ENCODE results near the gene KICS2. TPM values are rescaled to one million over a fixed set of nuclear protein-coding genes. Genes with fewer than 3 reads are reported as not detected.

KICS2 gene
- total RNA-seq, 1 experiment from 2014 or later, result 8.6 TPM

GRCh38 chr12:64181430-64182291, 40.4 kb downstream of the KICS2 start:
- H3K27me3 ChIP-seq (replicated peaks; ENCODE audit: control insufficient read depth, insufficient read depth, low read length), result no peaks in the 10 kb centered on the region
- H3K36me3 ChIP-seq (ENCODE audit: control insufficient read depth, insufficient read depth, low read length), result no peaks in the 10 kb centered on the region
- Mint-ChIP-seq H3K27me3 (ENCODE audit: insufficient read depth, unreplicated experiment) (no peaks in the 10 kb centered on the region), H3K9me3 (ENCODE audit: unreplicated experiment) (no peaks in the 10 kb centered on the region), H3K4me1 (ENCODE audit: low read depth, unreplicated experiment) (peaks cover 34% of the 10 kb centered on the region), H3K36me3 (ENCODE audit: insufficient read depth, unreplicated experiment) (no peaks in the 10 kb centered on the region), H3K27ac (ENCODE audit: unreplicated experiment) (peak overlapping the region; percentile 55), H3K4me3 (ENCODE audit: unreplicated experiment) (no peak overlapping the region)
- BruUV-seq (replicated peaks), result no TSS peak
- CTCF ChIA-PET, result interaction anchor here (0.6 to 2.1 kb wide), 8 partner anchors 8 to 342 kb away, joined by 3 to 23 read pairs (median 4); partner anchors contain the start of genes KICS2 and SRGAP1
- no peak overlapping the region for H3K4me3 ChIP-seq (ENCODE audit: low read depth, low read length)
- POLR2A ChIA-PET, result interaction anchor here (0.6 kb wide), 1 partner anchor 115 kb away, joined by 3 read pairs; no protein-coding TSS in a partner anchor
- peak; percentile 59 to 67 for TF ChIP-seq CTCF (IDR thresholded peaks at IDR 0.05; ENCODE audit: insufficient read depth in 1 of 2, low read depth in 1 of 2, low read length in 1 of 2, severe bottlenecking in 1 of 2, unreplicated experiment in 1 of 2)
- intact Hi-C loops (cut with micrococcal nuclease; ENCODE audit: unreplicated experiment), result loop anchor here (1.0 to 5.0 kb wide), 4 partner anchors 8 to 342 kb away; partner anchors contain the start of gene SRGAP1
- H3K9me3 ChIP-seq, result no peaks in the 10 kb centered on the region
- peaks cover 35% of the 10 kb centered on the region for H3K4me1 ChIP-seq
- peak; percentile 53 to 58 for DNase-seq

GRCh38 chr12:64180951-64181350, 41.1 kb downstream of the KICS2 start:
- H3K4me3 Mint-ChIP-seq (ENCODE audit: unreplicated experiment), result no peak overlapping the region
- H3K27me3 ChIP-seq (replicated peaks; ENCODE audit: control insufficient read depth, insufficient read depth, low read length), result no peaks in the 10 kb centered on the region
- H3K4me3 ChIP-seq (ENCODE audit: low read depth, low read length), result no peak overlapping the region
- H3K4me1 ChIP-seq, result peaks cover 42% of the 10 kb centered on the region
- no TSS peak for BruUV-seq (replicated peaks)
- H3K9me3 Mint-ChIP-seq (ENCODE audit: unreplicated experiment), result no peaks in the 10 kb centered on the region
- CTCF ChIA-PET, result interaction anchor here (0.7 to 2.1 kb wide), 6 partner anchors 8 to 341 kb away, joined by 3 to 23 read pairs (median 6); partner anchors contain the start of genes KICS2 and SRGAP1
- H3K27ac Mint-ChIP-seq (ENCODE audit: unreplicated experiment), result peak overlapping the region; percentile 23
- no peaks in the 10 kb centered on the region for H3K36me3 ChIP-seq (ENCODE audit: control insufficient read depth, insufficient read depth, low read length)
- POLR2A ChIA-PET, result no interaction called here
- intact Hi-C loops (cut with micrococcal nuclease; ENCODE audit: unreplicated experiment), result loop anchor here (1.0 to 5.0 kb wide), 4 partner anchors 8 to 342 kb away; partner anchors contain the start of gene SRGAP1
- DNase-seq, result no peak
- H3K4me1 Mint-ChIP-seq (ENCODE audit: low read depth, unreplicated experiment), result peaks cover 34% of the 10 kb centered on the region
- no peaks in the 10 kb centered on the region for H3K36me3 Mint-ChIP-seq (ENCODE audit: insufficient read depth, unreplicated experiment)
- no peak for TF ChIP-seq CTCF (IDR thresholded peaks at IDR 0.05; ENCODE audit: insufficient read depth in 1 of 2, low read depth in 1 of 2, low read length in 1 of 2, severe bottlenecking in 1 of 2, unreplicated experiment in 1 of 2)
- H3K27me3 Mint-ChIP-seq (ENCODE audit: insufficient read depth, unreplicated experiment), result no peaks in the 10 kb centered on the region
- H3K9me3 ChIP-seq, result no peaks in the 10 kb centered on the region

- peak overlapping the region; percentile 48 for H3K27ac Mint-ChIP-seq (ENCODE audit: unreplicated experiment)
- H3K4me3 ChIP-seq (ENCODE audit: low read depth, low read length), result no peak overlapping the region
- H3K27me3 ChIP-seq (replicated peaks; ENCODE audit: control insufficient read depth, insufficient read depth, low read length), result no peaks in the 10 kb centered on the region
- no TSS peak for BruUV-seq (replicated peaks)
- no peak overlapping the region for H3K4me3 Mint-ChIP-seq (ENCODE audit: unreplicated experiment)
- intact Hi-C loops (cut with micrococcal nuclease; ENCODE audit: unreplicated experiment), result loop anchor here (10.0 kb wide), 1 partner anchor 93 kb away; no protein-coding TSS in a partner anchor
- H3K27me3 Mint-ChIP-seq (ENCODE audit: insufficient read depth, unreplicated experiment), result no peaks in the 10 kb centered on the region
- H3K4me1 Mint-ChIP-seq (ENCODE audit: low read depth, unreplicated experiment), result peaks cover 40% of the 10 kb centered on the region
- no peak for TF ChIP-seq CTCF (IDR thresholded peaks at IDR 0.05; ENCODE audit: insufficient read depth in 1 of 2, low read depth in 1 of 2, low read length in 1 of 2, severe bottlenecking in 1 of 2, unreplicated experiment in 1 of 2)
- H3K9me3 ChIP-seq, result no peaks in the 10 kb centered on the region
- H3K36me3 ChIP-seq (ENCODE audit: control insufficient read depth, insufficient read depth, low read length), result no peaks in the 10 kb centered on the region
- ChIA-PET POLR2A (no interaction called here), CTCF (interaction anchor here (0.6 to 1.1 kb wide), 3 partner anchors 91 to 335 kb away, joined by 3 read pairs; partner anchors contain the start of gene SRGAP1)
- DNase-seq, result no peak
- H3K36me3 Mint-ChIP-seq (ENCODE audit: insufficient read depth, unreplicated experiment), result no peaks in the 10 kb centered on the region
- H3K4me1 ChIP-seq, result peaks cover 54% of the 10 kb centered on the region
- H3K9me3 Mint-ChIP-seq (ENCODE audit: unreplicated experiment), result no peaks in the 10 kb centered on the region
Measured at GRCh38 chr12:64178122-64178521, 44.0 kb downstream of the KICS2 start.
